ENCODE measurements around the gene SMG6. TPM values are rescaled to one million over a fixed set of nuclear protein-coding genes. Genes with fewer than 3 reads are reported as not detected.

The SMG6 gene
- total and polyA plus RNA-seq, 2 of the 8 experiments (the other 6 are each of a cell fraction or from before 2014, with no cell fraction given), result 18.5 to 25.2 TPM

DNA sequence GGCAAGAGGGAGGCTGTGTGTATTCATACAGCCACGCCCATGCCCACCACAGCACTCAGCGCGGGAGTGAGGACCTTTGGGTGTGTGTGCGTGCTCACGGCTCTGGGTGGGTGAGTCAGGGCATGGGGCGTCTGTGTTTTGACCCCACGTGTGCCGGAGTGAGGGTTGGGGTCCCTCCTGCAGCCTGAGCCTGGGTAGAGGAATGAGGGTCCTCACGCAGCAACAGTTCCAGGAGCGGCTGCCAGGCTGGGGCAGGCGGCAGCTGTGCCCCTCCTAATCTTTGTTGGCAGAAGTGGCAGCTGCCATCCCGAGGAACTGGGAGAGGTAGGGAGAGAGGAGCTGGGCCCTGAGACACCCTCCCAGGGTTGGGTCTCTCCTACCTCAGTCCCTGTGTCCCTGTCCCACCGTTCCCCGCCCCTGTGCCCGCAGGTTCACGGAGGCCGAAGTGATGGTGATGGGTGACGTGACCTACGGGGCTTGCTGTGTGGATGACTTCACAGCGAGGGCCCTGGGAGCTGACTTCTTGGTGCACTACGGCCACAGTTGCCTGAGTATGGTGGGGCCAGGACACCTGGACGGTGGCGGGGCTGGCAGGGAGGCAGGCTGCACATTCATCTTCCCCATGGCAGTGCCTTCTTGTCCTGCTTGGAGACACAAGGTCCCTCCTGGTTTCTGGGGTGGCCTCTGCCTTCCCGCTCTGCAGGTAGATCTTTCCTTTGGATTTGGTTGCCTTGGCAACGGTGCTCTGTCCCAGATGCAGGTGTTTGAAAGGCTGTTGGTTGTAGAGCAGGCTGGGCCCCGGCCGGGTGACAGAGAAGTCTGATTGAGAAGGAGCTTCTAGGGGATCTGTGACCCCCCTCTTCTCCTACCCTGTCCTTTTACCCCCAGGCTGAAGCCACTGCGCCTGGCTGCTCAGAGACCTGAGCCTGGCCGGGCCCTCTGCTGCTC is 267.8 kb downstream of the SMG6 start (continued):
- TF ChIP-seq TAF1 (IDR thresholded peaks at IDR 0.05; ENCODE audit: low read depth, low read length) (no peak), CBX5 (IDR thresholded peaks at IDR 0.05; ENCODE audit: low read depth, low read length) (no peak), GABPA (IDR thresholded peaks at IDR 0.05; ENCODE audit: borderline replicate concordance, insufficient read depth, low read length) (no peak), CBX8 (IDR thresholded peaks at IDR 0.05; ENCODE audit: borderline replicate concordance, low read depth, low read length) (no peak)
- TF ChIP-seq, protein P1, sequence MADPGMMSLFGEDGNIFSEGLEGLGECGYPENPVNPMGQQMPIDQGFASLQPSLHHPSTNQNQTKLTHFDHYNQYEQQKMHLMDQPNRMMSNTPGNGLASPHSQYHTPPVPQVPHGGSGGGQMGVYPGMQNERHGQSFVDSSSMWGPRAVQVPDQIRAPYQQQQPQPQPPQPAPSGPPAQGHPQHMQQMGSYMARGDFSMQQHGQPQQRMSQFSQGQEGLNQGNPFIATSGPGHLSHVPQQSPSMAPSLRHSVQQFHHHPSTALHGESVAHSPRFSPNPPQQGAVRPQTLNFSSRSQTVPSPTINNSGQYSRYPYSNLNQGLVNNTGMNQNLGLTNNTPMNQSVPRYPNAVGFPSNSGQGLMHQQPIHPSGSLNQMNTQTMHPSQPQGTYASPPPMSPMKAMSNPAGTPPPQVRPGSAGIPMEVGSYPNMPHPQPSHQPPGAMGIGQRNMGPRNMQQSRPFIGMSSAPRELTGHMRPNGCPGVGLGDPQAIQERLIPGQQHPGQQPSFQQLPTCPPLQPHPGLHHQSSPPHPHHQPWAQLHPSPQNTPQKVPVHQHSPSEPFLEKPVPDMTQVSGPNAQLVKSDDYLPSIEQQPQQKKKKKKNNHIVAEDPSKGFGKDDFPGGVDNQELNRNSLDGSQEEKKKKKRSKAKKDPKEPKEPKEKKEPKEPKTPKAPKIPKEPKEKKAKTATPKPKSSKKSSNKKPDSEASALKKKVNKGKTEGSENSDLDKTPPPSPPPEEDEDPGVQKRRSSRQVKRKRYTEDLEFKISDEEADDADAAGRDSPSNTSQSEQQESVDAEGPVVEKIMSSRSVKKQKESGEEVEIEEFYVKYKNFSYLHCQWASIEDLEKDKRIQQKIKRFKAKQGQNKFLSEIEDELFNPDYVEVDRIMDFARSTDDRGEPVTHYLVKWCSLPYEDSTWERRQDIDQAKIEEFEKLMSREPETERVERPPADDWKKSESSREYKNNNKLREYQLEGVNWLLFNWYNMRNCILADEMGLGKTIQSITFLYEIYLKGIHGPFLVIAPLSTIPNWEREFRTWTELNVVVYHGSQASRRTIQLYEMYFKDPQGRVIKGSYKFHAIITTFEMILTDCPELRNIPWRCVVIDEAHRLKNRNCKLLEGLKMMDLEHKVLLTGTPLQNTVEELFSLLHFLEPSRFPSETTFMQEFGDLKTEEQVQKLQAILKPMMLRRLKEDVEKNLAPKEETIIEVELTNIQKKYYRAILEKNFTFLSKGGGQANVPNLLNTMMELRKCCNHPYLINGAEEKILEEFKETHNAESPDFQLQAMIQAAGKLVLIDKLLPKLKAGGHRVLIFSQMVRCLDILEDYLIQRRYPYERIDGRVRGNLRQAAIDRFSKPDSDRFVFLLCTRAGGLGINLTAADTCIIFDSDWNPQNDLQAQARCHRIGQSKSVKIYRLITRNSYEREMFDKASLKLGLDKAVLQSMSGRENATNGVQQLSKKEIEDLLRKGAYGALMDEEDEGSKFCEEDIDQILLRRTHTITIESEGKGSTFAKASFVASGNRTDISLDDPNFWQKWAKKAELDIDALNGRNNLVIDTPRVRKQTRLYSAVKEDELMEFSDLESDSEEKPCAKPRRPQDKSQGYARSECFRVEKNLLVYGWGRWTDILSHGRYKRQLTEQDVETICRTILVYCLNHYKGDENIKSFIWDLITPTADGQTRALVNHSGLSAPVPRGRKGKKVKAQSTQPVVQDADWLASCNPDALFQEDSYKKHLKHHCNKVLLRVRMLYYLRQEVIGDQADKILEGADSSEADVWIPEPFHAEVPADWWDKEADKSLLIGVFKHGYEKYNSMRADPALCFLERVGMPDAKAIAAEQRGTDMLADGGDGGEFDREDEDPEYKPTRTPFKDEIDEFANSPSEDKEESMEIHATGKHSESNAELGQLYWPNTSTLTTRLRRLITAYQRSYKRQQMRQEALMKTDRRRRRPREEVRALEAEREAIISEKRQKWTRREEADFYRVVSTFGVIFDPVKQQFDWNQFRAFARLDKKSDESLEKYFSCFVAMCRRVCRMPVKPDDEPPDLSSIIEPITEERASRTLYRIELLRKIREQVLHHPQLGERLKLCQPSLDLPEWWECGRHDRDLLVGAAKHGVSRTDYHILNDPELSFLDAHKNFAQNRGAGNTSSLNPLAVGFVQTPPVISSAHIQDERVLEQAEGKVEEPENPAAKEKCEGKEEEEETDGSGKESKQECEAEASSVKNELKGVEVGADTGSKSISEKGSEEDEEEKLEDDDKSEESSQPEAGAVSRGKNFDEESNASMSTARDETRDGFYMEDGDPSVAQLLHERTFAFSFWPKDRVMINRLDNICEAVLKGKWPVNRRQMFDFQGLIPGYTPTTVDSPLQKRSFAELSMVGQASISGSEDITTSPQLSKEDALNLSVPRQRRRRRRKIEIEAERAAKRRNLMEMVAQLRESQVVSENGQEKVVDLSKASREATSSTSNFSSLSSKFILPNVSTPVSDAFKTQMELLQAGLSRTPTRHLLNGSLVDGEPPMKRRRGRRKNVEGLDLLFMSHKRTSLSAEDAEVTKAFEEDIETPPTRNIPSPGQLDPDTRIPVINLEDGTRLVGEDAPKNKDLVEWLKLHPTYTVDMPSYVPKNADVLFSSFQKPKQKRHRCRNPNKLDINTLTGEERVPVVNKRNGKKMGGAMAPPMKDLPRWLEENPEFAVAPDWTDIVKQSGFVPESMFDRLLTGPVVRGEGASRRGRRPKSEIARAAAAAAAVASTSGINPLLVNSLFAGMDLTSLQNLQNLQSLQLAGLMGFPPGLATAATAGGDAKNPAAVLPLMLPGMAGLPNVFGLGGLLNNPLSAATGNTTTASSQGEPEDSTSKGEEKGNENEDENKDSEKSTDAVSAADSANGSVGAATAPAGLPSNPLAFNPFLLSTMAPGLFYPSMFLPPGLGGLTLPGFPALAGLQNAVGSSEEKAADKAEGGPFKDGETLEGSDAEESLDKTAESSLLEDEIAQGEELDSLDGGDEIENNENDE (IDR thresholded peaks at IDR 0.05; ENCODE audit: insufficient replicate concordance, low read length), result no peak
